H1 (cell line): ENCODE measurements around the gene JAKMIP1. TPM values are rescaled to one million over a fixed set of nuclear protein-coding genes. Genes with fewer than 3 reads are reported as not detected.

Experiments
- CREB1 ChIP-seq: IDR thresholded peaks from 2 replicates; pipeline ENCODE4 v1.6.1; 2012; ENCODE audit warnings: inconsistent platforms
- TAF7 ChIP-seq: optimal IDR thresholded peaks from 2 replicates; pipeline ENCODE3; 2011; ENCODE audit warnings: low read depth, mild to moderate bottlenecking, inconsistent platforms, low read length, moderate library complexity, borderline replicate concordance
- polyA plus RNA-seq, 7 experiments: library from polyadenylated mRNA; depleted of rRNA in 3 of 7; stranded (reverse) in 5 of 7; unstranded in 2 of 7; fragments of >200 nt in 5 of 7; fragments of 200-250 nt in 2 of 7; gene quantifications; 1 replicate in 5 of 7; 2 replicates in 1 of 7; 4 replicates in 1 of 7; pipeline versions ENCODE4 v1.2.1 to v1.2.3, GENCODE V29; 2011 to 2013; ENCODE audit warnings: missing spikeins in 2 of 7, mixed read lengths in 2 of 7
- total RNA-seq: library from RNA; stranded (reverse); fragmentation: NEBNext Ultra II Directional; extraction: Animal tissue kit (Norgen Biotek cat#: 25700); gene quantifications from 2 replicates; pipeline ENCODE4 v1.2.1, GENCODE V29; 2021

Gene JAKMIP1
- total and polyA plus RNA-seq, 2 of the 8 experiments (the other 6 are each of a cell fraction or from before 2014, with no cell fraction given) = 2.5 to 4.4 TPM

DNA sequence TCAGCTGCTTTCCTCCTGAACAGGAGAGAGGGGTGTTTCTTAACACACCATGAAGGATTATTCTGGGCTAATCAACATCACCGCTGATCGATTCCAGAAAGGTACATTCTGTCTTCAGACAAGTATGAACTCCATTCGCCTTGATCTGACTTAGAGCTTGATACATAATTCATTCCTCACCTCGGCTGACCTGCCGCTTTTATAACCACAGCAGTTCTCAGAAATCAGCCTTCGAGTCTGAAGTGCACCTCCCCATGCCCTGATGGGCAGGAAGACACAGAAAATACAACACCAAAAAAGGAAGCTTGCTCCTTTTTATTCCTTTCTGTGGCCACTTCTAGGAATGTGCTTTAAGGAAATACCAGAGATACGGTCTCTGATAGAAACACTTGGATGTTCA, 85.7 kb downstream of the JAKMIP1 start (continued):
- no peak for TF ChIP-seq CREB1
- no peak for TF ChIP-seq TAF7
